HFF-Myc (cell line): Measurements from ENCODE around the gene OR52B6.
A peak's percentile ranks its signal among the peaks of the same experiment; 100 is the strongest.

Source experiments
- DNase-seq: peaks from one replicate; pipeline ENCODE4 v3.0.0-alpha.2; 2011; ENCODE audit warnings: low read depth; ENCODE audit errors: extremely low read depth
- H3K4me3 ChIP-seq: replicated peaks from 2 replicates; pipeline ENCODE4 v1.5.1; 2011; ENCODE audit warnings: low read depth, mild to moderate bottlenecking, control low read depth, low read length
- CTCF ChIP-seq: IDR thresholded peaks from 2 replicates; pipeline ENCODE4 v1.5.1; 2012; ENCODE audit warnings: mild to moderate bottlenecking, low read depth, low read length, control low read depth; ENCODE audit errors: missing control alignments

OR52B6 gene

GRCh38 chr11:5548440-5548839 lies 32.2 kb upstream of the OR52B6 start, which contains the start of gene OR52H1:
Gene OR52H1, minus strand, starts transcription at chr11:5548540. Its CDS starts 3,035 bp downstream, at chr11:5545505.
- TF ChIP-seq CTCF, result no peak
- DNase-seq, result no peak
- H3K4me3 ChIP-seq, result no peak within 1 kb of the TSS

- H3K4me3 ChIP-seq, result no peak overlapping the region
- peak; percentile 20 for DNase-seq
- no peak for TF ChIP-seq CTCF
Observed at GRCh38 chr11:5550440-5551095, 30.1 kb upstream of the OR52B6 start.

- no peak for DNase-seq
- no peak overlapping the region for H3K4me3 ChIP-seq
- no peak for TF ChIP-seq CTCF
Observed at GRCh38 chr11:5553343-5553742, 27.3 kb upstream of the OR52B6 start.

GRCh38 chr11:5556596-5557188 lies 24.0 kb upstream of the OR52B6 start:
- DNase-seq, result no peak
- no peak for TF ChIP-seq CTCF
- no peak overlapping the region for H3K4me3 ChIP-seq

GRCh38 chr11:5557751-5558150 lies 22.9 kb upstream of the OR52B6 start:
- no peak for TF ChIP-seq CTCF

GRCh38 chr11:5564259-5565019 lies 16.2 kb upstream of the OR52B6 start:
- DNase-seq, result no peak
- H3K4me3 ChIP-seq, result no peak overlapping the region
- no peak for TF ChIP-seq CTCF

More at GRCh38 chr11:5557751-5558150, 22.9 kb upstream of the OR52B6 start:
- DNase-seq, result no peak
- H3K4me3 ChIP-seq, result no peak overlapping the region
